ENCODE measurements around the gene ODAM. TPM values are rescaled to one million over a fixed set of nuclear protein-coding genes. Genes with fewer than 3 reads are reported as not detected.
"Not testable (repeated sequence)": the region's sequence is repeated elsewhere in the genome, so short reads cannot be mapped to it uniquely, and the experiment has no call there.

ODAM gene
- total RNA-seq, 1 donor from 2014 or later = not detected

GRCh38 chr4:70221389-70221788, 25.9 kb downstream of the ODAM start:
- intact Hi-C loops (cut with micrococcal nuclease) = not testable (repeated sequence)

GRCh38 chr4:70221818-70222217, 26.3 kb downstream of the ODAM start:
- intact Hi-C loops (cut with micrococcal nuclease) = not testable (repeated sequence)

GRCh38 chr4:70225824-70226223, 30.3 kb downstream of the ODAM start, which contains the start of gene FDCSP:
FDCSP (plus strand) TSS chr4:70226124; CDS start chr4:70231195, 5,071 bp downstream.
- intact Hi-C loops (cut with micrococcal nuclease) = no loop called here

- intact Hi-C loops (cut with micrococcal nuclease) = no loop called here
These were observed 40.6 kb downstream of the ODAM start for GRCh38 chr4:70236125-70236524.

- intact Hi-C loops (cut with micrococcal nuclease) = no loop called here
These were observed 43.8 kb downstream of the ODAM start for GRCh38 chr4:70239131-70239883.

- intact Hi-C loops (cut with micrococcal nuclease) = no loop called here
These were observed 44.5 kb downstream of the ODAM start for GRCh38 chr4:70239884-70240591.

- intact Hi-C loops (cut with micrococcal nuclease) = not testable (repeated sequence)
These were observed 46.8 kb downstream of the ODAM start, which contains the start of gene CSN3 for GRCh38 chr4:70242297-70242696. CSN3 (plus strand) TSS chr4:70242597; CDS start chr4:70244820, 2,223 bp downstream.

GRCh38 chr4:70243091-70243490, 47.6 kb downstream of the ODAM start:
- intact Hi-C loops (cut with micrococcal nuclease) = no loop called here

- intact Hi-C loops (cut with micrococcal nuclease) = no loop called here
These were observed 55.9 kb downstream of the ODAM start for GRCh38 chr4:70251250-70251944.

GRCh38 chr4:70251945-70252277, 56.4 kb downstream of the ODAM start:
- intact Hi-C loops (cut with micrococcal nuclease) = no loop called here

Other genes with a start within 250 kb of the ODAM start
- gene CSN2, start 230.0 kb upstream of the ODAM start, total RNA-seq = not detected in 2 replicates
- gene STATH, start 199.8 kb upstream of the ODAM start, total RNA-seq = not detected in 2 replicates
- not detected in 2 replicates for gene HTN3, start 167.3 kb upstream of the ODAM start, total RNA-seq
- not detected in 2 replicates for gene HTN1, start 145.3 kb upstream of the ODAM start, total RNA-seq
- gene PRR27, start 41.5 kb upstream of the ODAM start, total RNA-seq = not detected in 2 replicates
- gene FDCSP, start 30.4 kb downstream of the ODAM start, total RNA-seq = not detected in 2 replicates
- gene CSN3, start 46.9 kb downstream of the ODAM start, total RNA-seq = not detected in 2 replicates
- gene CABS1, start 139.3 kb downstream of the ODAM start, total RNA-seq = not detected in 2 replicates
- gene SMR3A, start 165.0 kb downstream of the ODAM start, total RNA-seq = not detected in 2 replicates
- gene SMR3B, start 187.4 kb downstream of the ODAM start, total RNA-seq = not detected in 2 replicates
- gene OPRPN, start 202.2 kb downstream of the ODAM start, total RNA-seq = not detected in 2 replicates